ENCODE data around the gene RGPD6.
"Not testable (repeated sequence)": the region's sequence is repeated elsewhere in the genome, so short reads cannot be mapped to it uniquely, and the experiment has no call there.

The RGPD6 gene

DNA sequence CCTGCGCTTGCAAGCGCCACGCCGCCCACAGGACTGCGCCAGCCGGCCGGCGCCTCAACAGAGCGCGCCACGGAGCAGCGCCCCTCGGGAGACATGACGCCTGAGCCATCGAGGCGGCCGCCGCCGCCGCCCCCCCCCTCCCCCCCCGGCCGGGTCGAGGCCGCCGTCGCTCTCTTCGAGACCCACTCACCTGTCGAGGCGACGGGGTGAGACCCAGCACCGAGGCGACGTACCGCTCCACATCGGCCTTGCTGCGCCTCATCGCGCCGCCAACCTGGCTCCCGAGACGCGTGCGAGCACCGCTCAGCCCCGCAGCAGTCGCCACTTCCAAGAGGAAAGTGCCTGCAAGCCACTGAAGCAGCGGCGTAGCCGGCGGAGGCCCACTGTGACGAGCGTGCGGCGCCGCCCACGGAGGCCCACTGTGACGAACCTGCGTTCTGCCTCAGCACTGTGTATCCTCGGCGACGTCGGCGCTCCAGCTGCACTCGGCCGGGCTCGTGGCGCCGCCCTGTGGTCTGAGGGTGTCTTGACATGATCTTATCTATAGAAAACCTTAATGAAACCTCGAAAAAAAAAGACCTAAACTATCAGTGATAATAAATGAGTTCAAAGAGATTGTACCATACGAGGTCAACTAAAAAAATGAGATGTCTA is at the start of gene RGPD6:
TSS of gene RGPD6 (minus strand) at position 460 of the 654 bp plus-strand sequence. CDS start at position 262, 198 bp downstream.
- not testable (repeated sequence) for DNase-seq (ENCODE audit: low spot score)

DNA sequence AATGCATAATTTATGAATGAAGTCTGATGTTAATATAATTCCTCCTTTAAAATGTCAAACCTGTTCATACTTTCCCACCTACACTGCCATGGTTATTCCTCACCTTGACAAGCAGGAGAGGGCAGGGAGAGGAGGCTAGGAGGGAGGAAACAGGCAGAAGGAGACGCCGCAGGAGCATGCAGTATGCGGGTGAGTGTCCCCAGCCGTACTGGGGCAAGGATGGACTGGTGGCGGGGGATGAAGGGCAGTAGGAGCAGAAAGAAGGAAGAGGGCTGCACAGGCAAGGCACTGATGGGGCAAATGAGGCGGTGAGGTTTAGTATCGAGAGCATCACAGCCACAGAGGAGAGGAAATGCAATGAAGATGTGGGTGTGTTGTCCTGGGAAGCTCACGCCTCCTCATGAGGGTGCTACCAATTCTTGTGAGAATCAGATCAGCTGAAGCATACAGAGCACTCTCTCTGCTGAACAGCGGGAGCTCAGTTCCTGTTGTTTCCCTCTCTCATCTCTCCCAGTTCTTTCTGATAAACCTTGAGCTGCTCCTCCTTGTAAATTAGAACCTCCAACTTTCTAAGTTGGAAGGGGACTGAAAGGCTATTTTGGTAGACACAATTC is 42.4 kb upstream of the RGPD6 start:
- not testable (repeated sequence) for DNase-seq (ENCODE audit: low spot score)

GRCh38 chr2:110613927-110614326 is 36.9 kb upstream of the RGPD6 start:
- not testable (repeated sequence) for DNase-seq (ENCODE audit: low spot score)

GRCh38 chr2:110610613-110611250 is 33.7 kb upstream of the RGPD6 start:
- DNase-seq (ENCODE audit: low spot score), result not testable (repeated sequence)

DNA sequence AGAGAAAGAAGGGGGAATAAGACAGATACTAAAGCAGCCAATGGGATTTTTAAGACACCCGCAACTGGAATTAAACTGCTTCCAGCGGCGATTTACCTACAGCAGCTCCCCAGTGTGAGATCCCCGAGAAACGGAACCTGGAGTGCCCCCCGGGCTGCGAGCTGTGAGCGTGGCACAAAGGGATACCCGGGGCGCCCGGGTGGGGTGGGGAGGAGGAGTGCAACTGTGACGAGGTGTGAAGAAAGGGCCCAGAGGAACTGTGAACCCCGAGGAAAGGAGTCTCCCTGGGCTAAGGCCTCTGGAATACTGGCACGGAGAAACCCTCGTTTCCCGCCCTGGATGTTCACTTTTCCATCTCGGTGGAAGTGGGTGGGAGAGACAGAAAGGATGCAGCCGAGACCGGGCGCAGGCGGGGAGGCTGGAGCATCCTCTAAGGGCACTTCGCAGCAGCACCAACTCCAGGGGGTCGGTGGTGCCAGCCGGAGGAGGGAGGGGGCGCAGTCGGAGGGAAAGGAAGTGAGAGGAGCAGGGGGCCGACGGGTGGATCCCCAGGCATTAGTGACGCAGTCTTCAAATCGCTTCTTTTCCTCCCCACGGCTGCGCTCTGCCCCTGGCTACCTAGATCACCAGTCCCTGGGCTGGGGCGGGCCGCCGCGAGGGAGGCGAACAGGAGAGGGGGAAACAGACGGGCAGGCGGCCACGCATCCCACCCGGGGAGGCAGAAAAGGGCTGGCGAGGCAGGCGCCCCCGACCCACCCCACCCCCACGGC is 33.0 kb upstream of the RGPD6 start:
- DNase-seq (ENCODE audit: low spot score), result not testable (repeated sequence)

DNA sequence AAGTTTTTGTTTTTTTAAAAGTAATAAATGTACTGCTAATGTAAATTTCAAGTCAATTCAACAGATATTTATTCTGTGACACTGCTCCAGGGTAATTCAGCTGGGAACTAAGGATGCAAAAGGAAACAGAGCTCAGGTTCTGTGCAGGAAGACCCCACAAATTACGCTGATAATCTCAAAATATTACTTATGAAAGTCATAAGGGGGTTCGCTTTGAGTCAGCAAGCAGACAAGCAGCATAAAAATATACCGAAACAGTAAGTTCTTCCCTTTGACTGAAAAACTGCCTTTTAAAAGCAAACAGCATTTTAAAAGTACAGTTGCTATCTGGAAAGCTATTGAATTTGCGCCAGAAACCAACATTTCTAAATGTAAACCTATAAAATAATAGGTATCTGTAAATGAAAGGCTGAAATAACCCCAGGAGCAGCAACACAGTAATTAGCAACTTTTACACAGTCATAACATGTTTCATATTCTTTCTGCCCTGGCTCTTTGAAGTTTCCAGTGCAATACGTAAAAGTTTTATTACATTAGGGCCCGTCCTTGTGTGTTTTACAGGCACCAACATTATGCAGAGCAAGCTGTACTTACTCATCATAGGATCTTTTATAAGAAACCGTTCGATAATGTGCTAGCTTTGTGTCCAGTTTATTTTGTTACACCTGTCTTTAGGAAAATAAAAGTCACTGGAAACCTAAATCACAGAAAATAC is 31.9 kb upstream of the RGPD6 start:
- not testable (repeated sequence) for DNase-seq (ENCODE audit: low spot score)

DNA sequence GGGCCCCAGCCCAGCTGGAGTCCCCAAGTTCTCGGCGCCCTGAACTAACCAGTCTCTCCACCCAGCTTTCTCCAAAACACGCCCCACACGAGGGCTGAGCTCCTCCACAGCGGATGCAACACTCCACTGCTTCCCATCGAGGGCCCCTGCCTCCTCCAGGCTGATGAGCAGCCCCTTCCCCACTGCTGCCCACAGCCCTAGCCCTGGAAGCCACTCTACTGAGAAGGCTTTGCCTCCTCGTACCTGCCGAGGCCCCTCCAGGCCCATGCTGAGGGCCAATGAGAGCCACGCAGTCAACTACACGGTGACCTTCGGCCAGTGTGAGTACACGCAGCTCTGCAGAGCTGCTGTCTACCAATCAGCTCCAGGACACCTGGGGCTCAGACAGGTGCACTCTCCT is 28.0 kb upstream of the RGPD6 start:
- DNase-seq (ENCODE audit: low spot score), result not testable (repeated sequence)

GRCh38 chr2:110603917-110604591 is 27.0 kb upstream of the RGPD6 start:
- not testable (repeated sequence) for DNase-seq (ENCODE audit: low spot score)

DNA sequence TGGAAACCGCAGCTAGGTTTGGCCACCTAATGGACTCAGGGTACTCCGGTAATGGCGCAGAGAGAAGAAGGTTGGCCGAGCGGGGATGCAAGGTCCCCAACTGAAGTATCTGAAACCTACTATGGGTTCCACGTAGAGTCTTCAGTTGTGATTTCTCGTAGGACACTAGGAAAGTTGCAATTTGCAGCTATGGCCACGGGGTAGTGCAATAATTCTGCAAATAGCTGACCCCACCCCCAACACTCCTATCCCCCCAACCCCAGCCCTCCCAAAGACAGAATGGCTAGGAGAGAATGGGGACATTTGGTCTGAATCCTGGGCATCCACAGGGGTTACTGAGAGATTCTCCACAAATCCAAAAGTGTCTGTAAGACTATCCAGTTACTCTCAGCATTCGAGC is 25.1 kb upstream of the RGPD6 start:
- not testable (repeated sequence) for DNase-seq (ENCODE audit: low spot score)

DNA sequence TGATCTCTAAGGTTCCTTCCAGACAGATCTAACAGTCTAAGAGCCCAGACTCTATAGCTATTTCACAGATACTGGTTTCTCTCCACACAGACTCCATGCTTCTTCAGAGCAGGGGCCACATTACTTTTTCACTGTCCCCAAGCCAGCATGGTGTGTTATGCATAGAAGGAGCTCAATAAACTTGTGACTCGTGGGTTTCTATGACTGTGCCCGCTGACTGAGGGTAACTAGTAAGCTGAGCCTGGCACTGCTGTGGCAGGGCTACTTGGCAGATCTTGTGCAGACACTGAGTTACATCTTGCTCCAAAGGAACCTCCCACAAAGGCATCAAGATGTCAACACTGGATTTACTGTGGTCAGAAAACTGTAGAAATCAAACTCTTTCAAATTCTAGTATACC is 15.0 kb upstream of the RGPD6 start:
- not testable (repeated sequence) for DNase-seq (ENCODE audit: low spot score)

DNA sequence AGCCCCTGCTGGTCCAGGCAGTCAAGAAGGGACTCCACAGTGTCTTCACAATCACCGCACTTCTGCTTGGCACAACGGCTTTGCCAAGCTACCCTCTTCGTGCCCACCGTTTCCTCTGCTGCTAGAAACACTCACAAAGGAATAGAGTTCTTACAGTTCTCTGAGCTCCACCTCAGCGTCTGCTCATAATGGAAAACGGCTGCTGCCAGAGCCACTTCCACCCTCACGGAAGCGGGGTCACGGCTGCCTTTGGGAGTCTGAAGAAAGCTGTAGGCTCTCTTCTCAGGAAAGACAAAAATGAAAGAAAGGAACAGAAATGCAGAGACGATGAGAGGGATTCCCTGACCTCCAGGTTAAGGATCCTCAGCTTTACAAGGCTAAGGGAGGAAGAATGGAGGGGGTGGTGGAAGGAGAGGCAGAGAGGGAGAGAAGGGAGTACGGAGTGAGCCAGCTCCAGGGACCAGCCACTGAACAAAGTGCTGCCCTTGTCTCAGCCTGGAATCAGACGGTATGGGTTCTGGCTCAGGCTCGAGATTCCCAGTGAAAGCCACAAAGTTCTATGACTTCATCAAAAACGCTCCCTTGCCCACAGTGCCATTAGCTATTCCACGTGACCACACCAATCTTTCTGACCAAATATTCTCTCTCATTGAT is 12.8 kb upstream of the RGPD6 start:
- DNase-seq (ENCODE audit: low spot score), result not testable (repeated sequence)

DNA sequence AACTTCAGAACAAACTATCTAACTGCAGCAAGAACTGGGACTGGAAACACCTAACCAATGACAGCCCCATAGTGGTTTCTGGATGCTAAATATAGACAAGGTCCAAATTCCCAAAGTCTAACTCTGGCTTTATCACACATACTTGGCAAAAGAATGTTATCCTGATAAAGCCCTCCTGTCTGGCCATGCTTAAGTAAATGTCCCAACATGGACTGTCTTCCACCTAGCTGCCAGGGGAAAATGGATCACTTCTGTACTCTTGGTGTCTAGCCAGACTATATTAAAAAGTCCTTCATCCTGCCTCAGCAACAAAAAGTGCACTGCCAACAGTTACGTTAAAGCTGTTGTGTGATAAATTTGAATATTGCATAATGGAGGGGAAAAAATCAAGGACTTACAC is 11.5 kb upstream of the RGPD6 start:
- DNase-seq (ENCODE audit: low spot score), result not testable (repeated sequence)

- DNase-seq (ENCODE audit: low spot score), result not testable (repeated sequence)
Observed at GRCh38 chr2:110579216-110579965, 2.4 kb upstream of the RGPD6 start.

- not testable (repeated sequence) for DNase-seq (ENCODE audit: low spot score)
Observed at GRCh38 chr2:110578429-110578828, 1.4 kb upstream of the RGPD6 start.

GRCh38 chr2:110499755-110500377 is 77.2 kb downstream of the RGPD6 start:
- DNase-seq (ENCODE audit: low spot score), result not testable (repeated sequence)

DNA sequence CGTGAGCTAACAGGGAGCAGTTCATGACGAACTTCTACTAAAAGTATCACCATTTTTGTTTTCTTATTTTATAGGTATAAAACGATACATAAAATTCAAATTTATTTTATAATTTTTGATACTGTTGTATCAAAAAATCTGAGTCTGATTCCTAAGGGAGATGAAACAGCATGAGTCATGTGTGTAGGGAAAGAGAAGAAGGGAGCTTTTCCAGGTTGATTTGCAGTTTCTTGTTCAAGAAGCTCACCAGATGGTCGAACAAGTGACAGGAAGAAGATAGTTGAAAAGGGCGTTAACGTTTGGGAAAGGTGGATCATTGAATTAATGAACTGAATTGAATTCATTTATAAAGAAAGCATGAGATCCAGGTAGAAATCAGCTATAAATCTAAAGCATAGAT is 81.0 kb downstream of the RGPD6 start:
- not testable (repeated sequence) for DNase-seq (ENCODE audit: low spot score)

DNA sequence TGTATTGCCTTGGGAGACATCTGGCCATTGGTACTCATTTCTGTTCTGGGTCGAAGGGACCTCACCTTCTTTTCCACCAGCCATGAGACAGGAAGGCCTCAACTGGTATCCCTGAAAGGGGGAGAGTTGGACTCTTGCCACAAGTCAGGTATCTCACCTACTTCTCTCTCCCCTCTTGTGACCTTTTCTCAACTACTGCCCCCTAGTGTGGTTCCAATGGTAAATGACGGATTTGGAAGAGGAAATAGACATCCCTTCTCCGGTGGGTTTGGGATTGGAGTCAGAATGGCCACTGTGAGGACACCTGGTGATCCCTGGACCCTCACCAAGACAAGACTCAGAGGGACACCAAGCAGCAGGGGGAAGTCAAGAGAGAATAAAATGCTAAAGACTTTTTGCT is 82.5 kb downstream of the RGPD6 start:
- not testable (repeated sequence) for DNase-seq (ENCODE audit: low spot score)

DNA sequence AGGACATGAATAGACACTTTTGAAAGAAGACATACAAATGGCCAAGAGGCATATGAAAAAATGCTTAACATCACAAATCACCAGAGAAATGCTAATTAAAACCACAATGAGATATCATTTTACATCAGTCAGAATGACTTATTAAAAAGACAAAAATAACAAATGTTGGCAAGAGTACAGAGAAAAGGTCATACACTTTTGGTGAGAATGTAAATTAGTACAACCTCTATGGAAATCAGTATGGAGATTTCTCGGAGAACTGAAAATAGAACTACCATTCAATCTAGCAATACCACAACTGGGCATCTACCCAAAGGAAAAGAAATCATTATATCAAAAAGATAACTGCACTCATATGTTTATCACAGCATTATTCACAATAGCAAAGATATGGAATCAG is 88.0 kb downstream of the RGPD6 start:
- not testable (repeated sequence) for DNase-seq (ENCODE audit: low spot score)

- DNase-seq (ENCODE audit: low spot score), result not testable (repeated sequence)
Observed at GRCh38 chr2:110482697-110483096, 94.3 kb downstream of the RGPD6 start.

All from hematopoietic multipotent progenitor cell treated with erythropoietin and hydrocortisone succinate and interleukin-3 and kit ligand, for 17 days (in vitro differentiated cells).